Activated CD8-positive, alpha-beta memory T cell treated with anti-CD3 and anti-CD28 coated beads, Interleukin-2, amount 50 U/mL, for 4 hours (primary cell): ENCODE data around the gene ARL15.

Experiments used
- DNase-seq: peaks from one replicate; pipeline ENCODE4 v3.0.0-alpha.2; 2020

ARL15 gene

DNA sequence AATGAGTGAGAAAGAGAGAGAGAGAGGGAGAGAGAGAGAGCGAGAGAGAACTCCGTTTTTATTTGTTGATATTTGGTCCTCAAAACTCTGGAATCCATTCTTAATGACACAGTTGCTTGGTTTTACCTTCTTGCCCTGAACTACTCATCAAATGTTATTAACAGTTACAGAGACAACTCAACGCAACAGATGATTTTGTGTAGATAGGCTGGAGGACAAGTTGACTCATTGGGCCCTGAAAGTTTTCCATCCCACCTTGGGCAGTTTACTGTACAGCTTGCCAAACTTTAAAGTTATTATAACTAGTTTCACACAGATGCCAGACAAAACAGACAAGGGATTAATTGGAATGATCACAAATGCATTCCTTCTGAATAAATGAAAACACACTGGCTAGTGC, 339.9 kb downstream of the ARL15 start:
- DNase-seq = no peak

DNA sequence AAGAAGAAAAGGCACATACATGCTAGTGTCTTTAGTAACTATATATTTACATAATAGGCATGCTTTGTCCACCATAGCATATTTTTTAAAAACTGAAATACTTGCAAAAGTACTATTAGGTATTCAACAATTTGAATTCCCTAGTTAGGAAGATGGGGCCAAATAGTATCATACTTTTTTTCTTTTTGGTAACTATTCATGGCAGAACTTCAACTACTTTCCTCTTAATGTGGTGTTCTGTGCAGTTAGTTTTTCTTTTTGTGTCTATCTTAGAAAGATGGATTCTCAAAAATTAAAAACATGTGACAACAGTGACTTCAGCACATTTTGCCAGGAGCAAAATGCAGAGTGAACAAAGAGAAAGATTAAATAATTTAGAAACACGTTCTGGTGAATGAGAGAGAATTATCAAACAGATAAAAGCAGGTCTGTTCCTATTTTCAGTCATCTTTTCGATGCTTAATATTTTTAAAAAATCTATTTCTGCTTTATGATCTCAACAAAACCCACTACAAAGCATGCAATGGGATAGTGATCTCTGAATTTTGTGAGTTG, 341.1 kb downstream of the ARL15 start:
- DNase-seq = no peak

DNA sequence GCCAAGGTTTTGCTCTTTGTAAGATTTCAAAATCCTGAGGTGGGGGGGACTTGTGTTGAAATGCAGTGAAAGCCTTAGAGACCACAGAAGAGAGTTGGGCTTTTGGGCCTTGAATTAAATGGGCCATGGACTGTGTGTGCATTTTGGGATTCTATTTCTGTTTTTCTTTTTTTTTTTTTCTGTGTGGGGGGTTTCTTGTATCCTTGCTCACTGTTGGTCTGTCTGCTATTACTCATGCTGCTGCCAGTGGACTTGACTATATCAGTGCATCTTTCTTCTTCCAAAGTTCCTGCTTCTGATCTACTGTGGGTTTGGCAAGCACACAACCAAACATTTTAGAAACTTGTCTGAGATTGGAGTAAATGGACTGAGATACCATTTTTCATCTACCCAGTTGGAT, 344.9 kb downstream of the ARL15 start:
- no peak for DNase-seq

DNA sequence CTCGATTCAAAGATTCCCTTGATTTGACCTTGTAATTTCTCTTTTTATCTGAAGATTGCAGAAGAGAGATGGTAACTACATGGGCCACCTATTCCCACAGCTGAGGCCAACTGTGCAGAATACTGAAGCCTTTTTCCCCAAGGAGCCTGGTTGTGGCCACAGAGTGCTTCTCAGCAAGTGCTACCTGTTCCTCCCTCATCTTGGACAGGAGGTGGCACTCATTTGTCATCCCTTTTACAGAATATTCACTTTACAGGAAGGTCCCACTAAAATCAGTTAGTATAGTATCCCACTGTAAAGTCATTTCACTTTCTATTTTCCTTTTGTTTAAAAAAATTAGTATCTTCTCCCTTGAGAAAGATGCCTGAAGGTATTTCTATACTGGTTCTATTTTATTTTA, 346.4 kb downstream of the ARL15 start:
- DNase-seq = no peak

DNA sequence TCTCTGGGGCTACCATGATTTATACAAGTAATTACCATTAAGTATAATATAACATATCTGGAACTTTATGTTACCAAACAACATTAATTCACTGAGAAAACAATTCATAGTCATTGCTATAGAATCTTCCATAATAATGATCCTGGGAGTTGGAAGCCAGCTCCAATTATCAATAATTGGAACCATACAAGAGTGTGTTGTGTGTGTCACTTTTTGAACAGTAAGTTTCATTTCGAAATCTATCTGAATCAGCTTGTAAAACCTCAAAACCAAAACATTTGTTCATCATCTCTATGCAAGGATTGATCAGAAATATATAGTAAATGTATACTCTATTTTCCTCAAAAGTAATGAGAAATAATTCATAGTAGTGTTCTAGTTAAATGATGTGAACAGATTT, 348.1 kb downstream of the ARL15 start:
- DNase-seq = no peak

DNA sequence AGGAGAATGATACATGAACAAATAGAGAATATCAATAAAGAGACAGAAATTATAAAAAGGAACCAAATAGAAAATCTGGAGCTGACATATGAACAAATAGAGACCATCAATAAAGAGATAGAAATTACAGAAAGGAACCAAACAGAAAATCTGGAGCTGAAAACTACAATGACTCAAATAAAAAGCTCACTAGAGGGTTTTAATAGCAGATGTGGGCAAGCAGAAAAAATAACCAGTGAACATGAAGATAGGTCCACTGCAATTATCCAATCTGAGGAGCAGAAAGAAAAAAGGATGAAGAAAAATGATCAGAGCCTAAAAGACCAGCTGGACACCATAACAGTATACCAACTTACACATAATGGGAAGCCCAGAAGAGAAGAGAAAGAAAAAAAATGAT, 353.7 kb downstream of the ARL15 start:
- DNase-seq = no peak

DNA sequence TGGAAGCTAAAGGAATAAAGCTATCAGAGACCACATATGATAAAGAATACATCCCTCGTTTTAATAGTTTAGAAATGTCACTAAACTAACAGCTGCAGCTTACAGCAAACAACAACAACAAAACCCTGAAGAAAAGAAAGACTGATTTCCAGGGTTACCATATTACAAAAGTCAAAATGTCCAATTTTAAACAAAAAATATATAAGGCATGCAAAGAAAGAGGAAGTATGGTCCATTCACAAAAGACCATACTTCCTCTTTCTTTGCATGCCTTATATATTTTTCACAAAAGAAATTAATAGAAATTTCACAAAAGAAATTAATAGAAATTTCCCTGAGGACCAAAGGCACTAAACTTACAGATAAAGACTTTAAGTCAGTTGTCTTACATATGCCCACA, 354.2 kb downstream of the ARL15 start:
- no peak for DNase-seq

DNA sequence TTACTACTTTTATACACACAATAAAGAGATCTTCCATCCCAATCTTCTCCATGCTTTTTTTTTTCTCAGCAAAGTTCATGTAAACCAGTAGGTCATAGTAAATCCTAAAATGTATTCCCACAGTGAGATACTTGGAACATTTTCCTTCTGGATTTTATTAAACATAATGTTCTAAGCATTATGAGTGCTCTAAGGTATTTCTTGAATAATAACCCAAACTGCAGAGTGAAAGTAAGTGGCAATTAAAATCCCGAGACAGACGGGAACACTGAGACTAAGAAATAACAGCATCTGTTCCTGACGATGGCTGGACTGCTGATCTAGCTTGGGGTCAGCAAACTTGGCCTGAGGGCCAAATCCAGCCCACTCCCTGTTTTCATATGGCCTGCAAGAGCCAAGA, 359.8 kb downstream of the ARL15 start:
- DNase-seq = no peak

DNA sequence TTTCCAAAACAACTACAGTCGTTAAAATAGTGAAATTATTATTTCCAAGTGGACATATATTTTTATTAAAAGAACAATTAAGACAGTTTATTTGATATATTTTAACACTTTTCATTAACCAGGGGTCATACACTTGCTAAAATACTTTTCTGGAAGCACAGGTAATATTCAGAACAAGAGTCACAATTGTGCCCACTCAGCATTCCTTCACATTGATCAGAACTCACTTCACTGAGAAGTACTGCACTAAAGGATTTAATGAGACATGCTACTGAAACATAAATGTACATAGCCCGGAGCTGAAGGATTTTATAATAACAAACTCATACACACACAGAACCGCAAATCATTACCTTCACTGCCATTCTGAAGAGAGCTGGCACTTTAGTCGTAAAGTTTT, 361.8 kb downstream of the ARL15 start:
- no peak for DNase-seq

DNA sequence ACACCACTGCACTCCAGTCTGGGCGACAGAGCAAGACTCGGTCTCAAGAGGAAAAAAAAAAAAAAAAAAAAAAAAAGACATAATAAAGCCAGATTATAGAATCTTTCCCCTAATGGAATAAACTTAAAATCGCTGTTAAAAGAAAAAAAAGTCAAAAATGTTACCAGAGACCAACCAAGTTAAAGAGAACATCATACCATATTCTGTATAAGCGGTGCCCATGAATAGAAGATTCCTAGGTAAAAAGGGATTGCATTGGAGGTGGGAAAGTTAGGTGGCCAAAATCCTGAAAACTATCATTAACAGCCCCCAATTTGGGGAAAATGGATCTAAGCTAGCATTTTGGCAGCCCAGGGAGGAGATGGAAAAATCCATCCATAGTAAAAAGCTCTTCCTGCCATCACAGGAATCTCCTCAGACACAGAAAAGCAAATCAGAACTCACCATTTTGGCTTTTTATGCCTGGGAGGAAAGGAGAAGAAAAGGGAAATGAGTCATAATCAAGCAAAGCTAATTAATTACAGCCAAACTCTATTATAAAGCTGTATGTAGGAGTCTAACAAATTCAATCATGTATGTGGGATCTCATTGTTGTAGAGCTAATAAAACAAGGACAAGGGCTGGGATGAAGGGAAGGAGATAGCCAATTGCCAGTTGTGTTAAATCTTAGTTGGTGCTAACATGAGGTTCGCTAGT, 363.8 kb downstream of the ARL15 start:
- no peak for DNase-seq

DNA sequence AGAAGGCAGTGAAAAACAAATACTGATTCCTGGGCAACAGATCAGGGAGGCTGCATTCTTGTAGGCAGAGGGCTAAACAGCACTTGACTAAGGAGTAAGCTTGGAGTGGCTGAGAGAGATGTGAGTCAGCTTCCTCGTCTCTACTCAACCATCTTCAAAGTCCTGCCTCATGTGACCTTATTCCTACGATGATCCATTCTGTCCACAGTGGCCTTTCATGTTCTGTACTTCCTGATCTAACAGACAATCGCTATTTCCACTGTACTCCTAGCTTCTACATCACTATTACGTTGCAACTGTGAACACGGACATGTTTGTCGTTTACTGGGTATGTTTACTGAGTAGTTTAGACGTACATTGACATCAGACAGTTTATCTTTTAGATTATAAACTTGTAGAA, 365.4 kb downstream of the ARL15 start:
- DNase-seq = no peak

DNA sequence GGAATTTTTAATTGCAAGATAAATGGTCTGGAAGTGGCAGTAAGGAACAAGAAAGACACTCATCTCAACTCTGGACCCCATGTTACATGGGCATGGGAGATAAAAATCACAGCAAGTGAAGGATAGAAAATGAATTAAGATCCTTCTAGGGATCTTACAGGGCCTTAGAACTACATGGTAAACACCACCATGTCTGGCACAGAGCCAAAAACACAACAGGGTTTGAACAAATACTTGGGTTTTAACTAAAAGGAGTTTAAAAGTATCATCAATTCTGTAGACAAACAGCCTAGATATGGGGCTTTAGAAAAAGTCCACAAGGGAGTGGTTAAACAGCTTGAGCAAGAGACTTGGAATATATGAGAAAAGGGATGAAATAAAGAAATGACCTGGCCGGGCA, 366.4 kb downstream of the ARL15 start:
- DNase-seq = no peak

DNA sequence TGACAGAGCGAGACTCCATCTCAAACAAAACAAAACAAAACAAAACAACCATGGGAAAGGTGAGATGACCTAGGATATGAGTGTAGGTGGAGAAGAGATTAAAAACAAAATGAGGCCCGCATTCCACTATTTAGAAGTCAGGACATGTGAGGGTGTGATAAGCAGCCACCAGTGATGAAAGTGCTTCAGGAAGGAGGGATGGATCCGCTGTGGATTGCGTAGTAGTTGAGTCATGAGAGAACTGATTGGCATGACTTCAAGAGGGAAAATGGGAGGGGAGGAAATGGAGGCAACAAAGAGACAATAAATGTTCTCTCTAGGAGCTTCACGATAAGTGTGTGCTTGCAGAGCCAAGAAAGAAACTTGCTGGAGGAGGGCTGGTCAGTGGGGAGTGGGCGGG, 367.6 kb downstream of the ARL15 start:
- DNase-seq = no peak

DNA sequence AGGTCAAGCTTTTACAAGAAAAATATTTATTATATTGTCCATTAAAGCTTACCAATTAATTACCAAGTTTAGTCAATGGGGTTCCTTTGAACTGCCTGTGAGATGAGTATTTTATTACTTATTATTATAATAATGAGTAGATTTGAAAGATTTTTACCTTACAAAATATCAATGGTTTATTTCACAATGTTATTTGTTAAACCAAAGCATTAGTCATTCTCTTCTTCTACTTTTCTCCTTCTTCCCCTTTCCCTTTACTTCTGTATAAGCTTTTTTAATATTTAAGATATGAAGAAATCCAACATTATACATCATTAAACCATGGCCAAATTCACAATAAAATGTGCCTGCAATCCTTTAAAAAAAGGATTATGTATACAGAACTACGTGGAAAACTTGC, 369.5 kb downstream of the ARL15 start:
- DNase-seq = no peak

DNA sequence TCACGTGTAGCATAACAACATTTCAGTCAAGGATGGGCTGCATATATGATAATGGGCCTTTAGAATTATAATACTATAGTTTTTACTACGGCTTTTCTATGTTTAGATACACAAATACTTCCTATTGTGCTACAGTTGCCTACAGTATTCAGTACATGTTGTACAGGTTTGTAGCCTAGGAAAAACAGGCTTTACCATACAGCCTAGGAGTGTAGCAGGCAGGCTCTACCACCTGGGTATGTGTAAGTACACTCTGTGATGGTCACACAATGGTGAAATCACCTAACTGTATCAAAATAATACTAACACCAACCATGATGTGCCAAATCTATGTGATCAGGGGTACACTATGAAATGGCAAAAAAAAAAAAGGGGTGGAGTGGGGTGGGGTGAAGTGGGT, 372.9 kb downstream of the ARL15 start:
- no peak for DNase-seq

DNA sequence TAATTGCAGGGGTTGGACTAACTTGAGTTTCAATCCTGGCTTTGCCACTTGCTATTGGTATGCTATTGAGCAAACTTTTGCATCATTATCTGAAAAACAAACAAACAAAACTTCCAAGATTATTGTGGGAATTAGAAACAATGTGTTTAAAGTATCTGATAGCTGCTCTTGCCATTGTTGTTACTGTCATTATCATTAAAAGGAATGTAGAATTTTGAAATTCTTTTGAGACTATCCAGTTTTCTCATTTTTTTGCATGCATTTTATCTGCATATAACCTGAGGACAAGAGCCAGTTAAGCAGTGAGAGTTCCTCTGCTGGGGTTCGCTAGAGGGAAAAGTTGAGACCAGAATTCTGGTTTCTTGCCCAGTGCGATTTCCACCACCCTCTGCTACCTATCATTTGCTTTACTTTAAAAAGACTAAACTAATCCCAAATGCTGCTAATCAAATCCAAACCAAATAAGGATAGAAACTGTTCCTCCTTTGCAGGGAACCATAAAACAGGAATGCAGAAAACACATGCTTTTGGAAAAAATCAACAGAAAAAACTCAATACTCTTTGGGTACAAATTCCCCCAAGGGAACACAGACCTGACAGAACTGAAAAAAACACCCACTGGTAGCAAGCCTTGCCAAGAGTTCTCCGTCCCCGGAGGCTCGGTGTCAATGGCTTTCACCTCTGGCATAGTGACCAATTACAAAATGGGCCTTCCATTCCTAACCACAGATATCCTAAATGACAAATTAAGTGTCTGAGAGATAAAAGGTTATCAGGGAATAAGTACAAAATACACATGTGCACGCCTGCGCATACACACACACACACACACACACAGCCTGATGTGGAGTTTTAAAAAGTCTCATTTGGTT, 373.7 kb downstream of the ARL15 start:
- no peak for DNase-seq

DNA sequence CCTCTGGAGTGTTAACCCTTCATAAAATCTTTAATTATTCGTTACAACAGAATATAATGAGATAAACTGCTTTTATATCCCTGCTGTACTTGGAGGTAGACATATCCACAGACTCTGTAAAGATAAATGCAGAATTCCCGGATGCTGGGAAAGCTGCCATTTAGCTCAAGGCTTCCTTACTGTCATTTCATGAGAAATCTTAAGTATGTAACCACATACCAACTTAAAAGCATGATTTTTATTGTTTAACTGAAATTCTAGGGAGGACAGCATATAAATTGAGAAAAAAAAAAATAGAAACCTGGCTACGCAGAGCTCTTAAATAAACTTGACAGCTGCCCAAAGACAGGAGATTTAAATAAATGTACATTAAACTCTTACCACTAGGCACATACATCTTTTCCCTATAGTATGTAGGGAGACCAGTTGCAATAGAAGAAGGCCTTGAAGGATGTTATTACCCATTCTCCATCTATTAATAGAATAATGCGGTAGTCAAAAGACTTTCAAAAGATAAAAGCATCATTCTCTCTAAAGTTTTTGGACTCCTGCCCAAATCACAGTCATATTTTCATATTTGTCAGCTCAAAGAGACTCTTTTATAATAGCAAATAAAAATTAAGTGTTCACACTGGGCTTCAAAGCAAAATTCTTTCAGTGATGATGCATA, 376.1 kb downstream of the ARL15 start:
- DNase-seq = no peak

DNA sequence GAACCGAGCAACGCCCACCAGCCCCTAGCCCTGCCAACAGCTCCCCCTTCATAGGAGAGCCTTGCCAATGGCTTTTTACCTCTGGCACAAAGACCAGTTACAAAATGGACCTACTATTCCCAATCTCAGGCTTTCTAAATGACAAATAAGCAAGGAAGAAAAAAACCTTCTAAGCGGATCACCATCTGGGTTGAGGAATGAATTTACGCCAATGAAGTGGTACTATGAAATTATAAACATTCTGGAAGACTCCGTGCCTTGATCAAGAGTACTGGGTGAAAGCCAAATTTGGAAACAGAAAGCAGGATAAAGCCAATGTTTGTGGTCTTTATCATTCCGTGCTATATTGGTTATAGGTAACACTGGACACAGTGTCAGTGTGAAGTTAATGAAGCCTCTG, 378.0 kb downstream of the ARL15 start:
- no peak for DNase-seq

DNA sequence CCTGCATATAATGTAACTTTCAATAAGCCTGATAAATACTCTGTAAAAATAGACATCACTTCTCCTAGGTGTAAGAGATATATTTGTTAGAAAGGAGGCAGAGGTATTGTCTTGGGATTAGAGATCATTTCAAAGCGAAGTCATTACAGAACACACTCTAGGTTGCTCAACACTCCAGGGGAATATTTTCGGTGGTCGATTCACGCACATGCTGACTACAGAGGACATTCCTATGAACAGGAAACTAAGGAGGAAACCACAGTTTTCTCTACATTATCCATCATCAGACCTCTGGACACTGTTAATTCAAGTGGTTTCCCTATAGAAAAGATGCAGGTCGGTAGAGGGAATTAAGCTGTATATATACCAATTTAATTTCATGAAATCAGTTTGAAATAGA, 379.9 kb downstream of the ARL15 start:
- DNase-seq = no peak

DNA sequence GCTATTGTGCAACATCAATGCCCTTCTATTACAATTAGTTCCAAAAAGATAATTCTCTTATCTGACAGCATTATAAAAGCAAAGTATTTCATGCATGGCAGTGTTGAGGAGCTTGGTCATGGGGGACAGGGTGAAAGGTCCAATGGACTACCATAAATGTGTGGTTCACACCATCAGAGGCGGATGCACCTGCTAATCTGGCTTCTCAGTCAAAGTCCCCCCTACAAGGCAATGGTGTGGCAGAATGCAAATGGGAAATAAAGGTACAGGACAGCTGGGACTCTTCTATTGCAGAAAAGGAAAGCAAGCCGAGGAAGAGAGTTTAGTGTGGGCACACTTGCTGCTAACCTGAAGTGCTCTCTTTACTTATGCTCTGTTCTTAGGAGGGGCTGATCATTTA, 380.8 kb downstream of the ARL15 start:
- DNase-seq = no peak

DNA sequence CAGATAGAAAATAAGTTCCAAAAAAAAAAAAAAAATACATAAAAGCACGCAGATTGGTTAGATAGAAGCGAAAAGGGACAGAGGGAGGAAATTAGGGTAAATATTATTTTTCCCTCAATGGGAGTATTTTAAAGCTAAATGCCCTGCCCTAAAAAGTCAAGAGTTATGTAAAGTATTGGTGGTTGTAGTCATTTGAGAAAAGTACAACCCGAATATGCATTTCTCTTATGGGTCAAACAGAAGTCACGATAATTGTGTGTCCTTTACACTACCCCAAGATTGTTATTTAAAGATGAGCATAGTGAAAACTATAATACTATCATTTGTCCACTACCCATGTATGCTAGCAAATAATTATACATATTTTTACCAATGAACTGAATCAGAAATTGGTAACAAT, 381.2 kb downstream of the ARL15 start:
- DNase-seq = no peak

DNA sequence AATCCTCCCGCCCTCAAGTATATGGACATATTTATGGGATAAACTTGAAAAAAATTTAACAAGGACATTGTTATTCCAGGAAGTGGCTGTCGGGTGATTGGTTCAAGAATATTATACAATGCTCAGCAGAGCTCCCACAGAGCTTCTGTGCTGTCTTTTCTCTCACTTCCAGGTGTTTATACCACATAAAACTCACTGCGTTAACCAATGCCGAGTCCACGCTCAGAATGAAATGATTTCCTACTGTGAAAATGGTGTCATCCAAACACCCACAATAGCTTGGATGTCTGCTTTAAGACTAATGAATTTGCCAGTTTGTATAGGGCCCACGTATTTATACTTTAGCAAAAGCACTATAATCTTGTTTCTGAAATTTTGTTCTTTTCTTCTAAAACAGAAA, 381.7 kb downstream of the ARL15 start:
- DNase-seq = no peak

DNA sequence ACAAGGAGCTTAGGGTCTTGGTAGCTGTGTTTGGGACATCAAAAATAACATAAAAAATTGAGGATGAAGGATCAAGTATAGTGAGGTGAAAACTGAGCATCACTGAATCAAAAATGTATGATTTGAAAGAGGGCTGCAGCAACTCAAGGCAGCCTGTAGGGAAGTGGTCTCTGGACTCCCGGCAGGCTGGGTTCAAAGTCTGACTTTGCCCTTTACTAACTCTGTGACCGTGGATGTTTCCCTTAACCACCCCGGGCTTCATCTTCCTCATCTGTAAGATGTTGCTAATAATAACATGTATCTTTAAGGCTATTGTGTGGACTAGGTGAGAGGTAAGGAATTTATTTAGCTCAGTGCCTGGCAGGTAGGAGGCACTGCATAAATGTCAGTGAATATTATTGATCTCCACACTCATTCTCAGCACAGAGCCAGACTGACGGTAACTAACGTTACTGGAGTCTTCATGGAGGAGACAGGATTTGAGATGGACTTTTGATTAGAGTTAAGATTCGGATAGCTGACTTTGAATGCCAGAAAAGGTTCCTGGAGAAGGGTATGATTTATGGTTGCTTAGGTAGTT, 382.6 kb downstream of the ARL15 start:
- DNase-seq = no peak
